GM10248 (cell line): ENCODE measurements around the gene ZFP36L2.
A peak's percentile ranks its signal among the peaks of the same experiment; 100 is the strongest.

Experiments used
- CTCF ChIA-PET: fragments of 300-600 bp; sonication (Branson Sonifier 250); formaldehyde crosslinking; extraction: SDS; loops from one replicate; lab custom pipeline; 2021; ENCODE audit warnings: antibody characterized with exemption; lab: Yijun Ruan, JAX
- POLR2A ChIA-PET: fragments of 350-650 bp; sonication (Branson Sonifier 250); formaldehyde crosslinking; extraction: SDS; loops from one replicate; lab custom pipeline; 2020; ENCODE audit warnings: antibody characterized with exemption; lab: Yijun Ruan, JAX
- DNase-seq: peaks from one replicate; pipeline ENCODE4 v3.0.0; 2012; ENCODE audit errors: extremely low spot score
- TF ChIP-seq, protein P1 (sequence below): IDR thresholded peaks from 2 replicates; pipeline ENCODE4 v1.5.1; 2012; ENCODE audit warnings: mild to moderate bottlenecking, low read depth; ENCODE audit errors: extremely low read depth, missing control alignments, control extremely low read depth

ZFP36L2 gene

DNA sequence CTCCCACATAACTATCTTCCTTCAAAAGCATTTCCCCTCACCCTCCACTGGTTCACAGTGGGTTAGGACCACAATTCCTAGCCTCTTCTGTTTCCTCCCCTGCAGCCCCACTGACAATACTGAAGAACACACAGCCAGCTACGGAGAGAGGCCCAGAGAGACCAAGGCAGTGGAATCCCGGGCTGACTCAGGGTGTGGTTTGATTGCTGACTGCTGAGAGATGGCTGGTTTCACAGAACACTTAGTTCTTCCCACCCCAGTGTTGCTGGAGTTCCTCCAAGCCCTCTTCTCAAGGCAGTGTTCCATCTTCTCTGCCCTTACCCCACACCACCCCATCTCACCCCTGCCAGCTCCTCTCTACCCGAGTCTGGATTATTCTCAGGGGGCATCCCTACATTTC is 43.3 kb upstream of the ZFP36L2 start:
- POLR2A ChIA-PET, result no interaction called here
- CTCF ChIA-PET, result interaction anchor here (1.3 to 1.8 kb wide), 3 partner anchors 21 to 214 kb away, joined by 4 to 5 read pairs (median 4); no protein-coding TSS in a partner anchor
- TF ChIP-seq, protein P1, sequence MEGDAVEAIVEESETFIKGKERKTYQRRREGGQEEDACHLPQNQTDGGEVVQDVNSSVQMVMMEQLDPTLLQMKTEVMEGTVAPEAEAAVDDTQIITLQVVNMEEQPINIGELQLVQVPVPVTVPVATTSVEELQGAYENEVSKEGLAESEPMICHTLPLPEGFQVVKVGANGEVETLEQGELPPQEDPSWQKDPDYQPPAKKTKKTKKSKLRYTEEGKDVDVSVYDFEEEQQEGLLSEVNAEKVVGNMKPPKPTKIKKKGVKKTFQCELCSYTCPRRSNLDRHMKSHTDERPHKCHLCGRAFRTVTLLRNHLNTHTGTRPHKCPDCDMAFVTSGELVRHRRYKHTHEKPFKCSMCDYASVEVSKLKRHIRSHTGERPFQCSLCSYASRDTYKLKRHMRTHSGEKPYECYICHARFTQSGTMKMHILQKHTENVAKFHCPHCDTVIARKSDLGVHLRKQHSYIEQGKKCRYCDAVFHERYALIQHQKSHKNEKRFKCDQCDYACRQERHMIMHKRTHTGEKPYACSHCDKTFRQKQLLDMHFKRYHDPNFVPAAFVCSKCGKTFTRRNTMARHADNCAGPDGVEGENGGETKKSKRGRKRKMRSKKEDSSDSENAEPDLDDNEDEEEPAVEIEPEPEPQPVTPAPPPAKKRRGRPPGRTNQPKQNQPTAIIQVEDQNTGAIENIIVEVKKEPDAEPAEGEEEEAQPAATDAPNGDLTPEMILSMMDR, result no peak
- peak; percentile 32 for DNase-seq

DNA sequence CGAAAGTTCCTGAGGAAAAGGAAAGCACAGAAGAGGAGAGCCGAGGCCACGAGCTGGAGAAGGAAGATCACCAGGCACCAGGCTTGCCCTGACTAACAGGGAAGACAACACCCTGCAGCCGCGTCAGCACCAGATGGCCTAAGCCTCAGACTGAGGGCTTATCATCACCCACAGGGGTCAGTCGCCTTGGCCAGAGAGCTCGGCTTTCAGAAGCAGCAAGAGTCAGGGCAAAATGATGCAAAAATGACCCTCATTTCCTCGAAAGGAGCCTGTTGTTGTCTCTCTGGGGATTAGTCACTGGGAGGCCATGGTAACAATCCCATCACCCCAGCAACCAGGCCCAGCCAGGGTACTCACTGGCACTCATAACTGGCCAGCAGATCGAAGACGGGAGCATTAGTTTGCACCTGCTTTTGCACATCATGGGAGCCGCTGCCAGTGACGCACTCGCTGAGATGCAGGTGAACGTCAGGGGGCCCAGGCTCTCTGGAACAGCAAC is 42.7 kb upstream of the ZFP36L2 start:
- TF ChIP-seq, protein P1, result no peak
- ChIA-PET POLR2A (no interaction called here), CTCF (interaction anchor here (1.3 to 1.4 kb wide), 2 partner anchors 22 to 215 kb away, joined by 4 to 5 read pairs; no protein-coding TSS in a partner anchor)
- DNase-seq, result no peak

DNA sequence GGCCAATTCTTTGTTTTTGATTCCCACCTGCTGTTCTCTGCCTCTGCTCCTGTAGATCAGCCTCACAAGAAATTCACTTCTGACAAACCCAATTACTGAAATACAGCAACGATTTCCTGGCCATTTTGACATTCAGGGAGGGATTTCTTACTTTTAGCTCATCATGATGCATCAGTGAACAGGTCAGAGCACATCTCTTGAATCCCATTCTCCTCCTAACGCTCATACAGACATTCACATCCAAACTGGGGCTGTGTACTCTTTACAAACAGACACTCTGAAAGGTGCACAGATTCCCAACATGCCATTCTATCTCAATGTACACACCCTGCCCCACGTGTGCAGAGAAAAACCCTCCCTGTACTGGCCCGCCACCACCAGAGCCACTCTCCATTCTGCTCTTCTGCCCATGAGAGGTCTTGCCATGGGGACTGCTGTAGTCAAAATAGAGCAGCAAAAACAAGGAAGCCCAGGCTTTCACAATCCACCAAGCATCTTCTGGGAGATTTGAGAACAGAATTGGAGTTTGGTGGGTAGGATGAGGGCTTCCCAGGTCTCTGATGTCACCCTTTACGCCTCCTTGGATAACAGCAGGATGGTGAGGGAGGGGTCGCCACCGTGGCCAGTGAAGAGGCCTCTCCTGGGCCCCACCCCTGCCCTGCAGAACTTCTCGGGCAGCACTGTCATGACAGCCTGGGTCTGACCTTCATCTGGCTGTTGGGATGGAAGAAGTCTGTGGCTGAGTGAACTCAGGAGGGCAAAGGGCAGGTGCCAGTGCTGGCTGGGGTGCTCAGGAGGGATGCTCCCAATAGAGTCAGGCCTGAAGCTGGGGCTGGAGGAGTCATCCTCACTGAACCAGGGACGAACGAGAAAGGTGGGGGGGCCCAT is 41.9 kb upstream of the ZFP36L2 start:
- ChIA-PET CTCF (interaction anchor here (1.1 to 1.6 kb wide), 4 partner anchors 22 to 216 kb away, joined by 3 to 5 read pairs (median 4); no protein-coding TSS in a partner anchor), POLR2A (no interaction called here)
- TF ChIP-seq, protein P1, result no peak
- DNase-seq, result no peak

DNA sequence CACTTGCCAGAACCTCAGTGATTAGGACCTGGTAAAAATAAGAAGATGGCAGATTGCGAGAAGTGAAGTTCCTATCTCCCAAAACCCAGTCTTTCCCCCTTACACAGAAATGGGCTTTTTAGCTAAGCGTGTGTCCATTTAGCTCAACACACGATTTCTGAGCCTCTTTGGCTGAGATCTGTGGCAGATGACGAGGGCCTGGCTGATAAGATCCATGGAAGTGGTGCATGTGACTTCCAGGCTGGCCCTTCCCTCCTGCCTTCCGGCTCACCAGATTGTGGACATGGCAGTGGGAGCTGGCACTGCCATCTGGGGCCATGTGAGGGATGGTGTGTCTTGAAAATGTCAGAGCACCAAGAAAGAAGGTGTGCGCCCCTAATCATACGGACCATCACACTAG is 41.0 kb upstream of the ZFP36L2 start:
- ChIA-PET CTCF (interaction anchor here (1.1 to 1.6 kb wide), 4 partner anchors 10 to 36 kb away, joined by 3 to 4 read pairs (median 4); no protein-coding TSS in a partner anchor), POLR2A (no interaction called here)
- no peak for DNase-seq
- TF ChIP-seq, protein P1, result no peak

DNA sequence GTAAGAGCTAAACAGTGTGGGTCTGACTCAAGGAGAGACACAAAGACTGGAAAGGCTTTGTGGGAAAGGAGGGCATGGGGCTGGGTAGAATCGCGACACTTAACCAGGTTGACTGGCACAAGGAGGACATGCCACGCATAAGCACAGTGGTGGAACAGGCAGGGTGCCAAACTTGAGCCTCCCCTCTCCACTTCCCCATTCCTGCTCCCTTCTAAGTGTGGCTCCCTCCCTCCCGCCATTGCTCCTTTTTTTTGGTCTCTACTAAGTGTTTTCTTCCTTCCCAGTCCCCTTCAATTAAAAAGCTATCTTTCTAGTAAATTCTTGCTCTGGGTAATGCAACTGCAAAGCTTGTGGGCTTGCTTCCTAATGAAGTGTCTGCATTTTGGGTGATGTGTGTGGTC is 40.3 kb upstream of the ZFP36L2 start:
- CTCF ChIA-PET, result interaction anchor here (1.1 to 1.6 kb wide), 4 partner anchors 10 to 38 kb away, joined by 3 to 4 read pairs (median 3); no protein-coding TSS in a partner anchor
- POLR2A ChIA-PET, result no interaction called here
- TF ChIP-seq, protein P1, result no peak
- DNase-seq, result no peak

DNA sequence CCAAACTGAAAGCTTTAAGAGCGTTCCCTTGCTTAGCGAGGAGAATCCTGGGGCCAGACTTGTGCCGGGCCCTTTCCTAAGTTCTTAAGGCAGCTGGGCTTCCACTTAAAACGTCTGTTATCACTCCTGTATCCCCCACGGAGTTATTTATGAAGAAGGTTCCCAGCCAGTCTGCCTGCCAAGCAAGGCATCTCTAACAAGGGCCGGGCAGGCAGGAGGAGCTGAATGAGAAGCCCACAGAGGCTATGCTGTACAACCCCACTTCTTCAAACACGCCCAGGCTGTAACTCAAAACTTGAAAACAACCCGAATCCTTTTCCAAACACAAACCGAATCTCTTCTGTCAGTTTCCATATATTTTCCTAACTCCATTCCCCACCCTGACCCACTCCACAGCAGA is 39.0 kb upstream of the ZFP36L2 start:
- ChIA-PET CTCF (interaction anchor here (1.9 kb wide), 1 partner anchor 14 kb away, joined by 4 read pairs; no protein-coding TSS in a partner anchor), POLR2A (no interaction called here)
- TF ChIP-seq, protein P1, result no peak
- no peak for DNase-seq
